Body of pancreas (tissue), 4 donors: ENCODE data around the gene GPRC5D. TPM values are rescaled to one million over a fixed set of nuclear protein-coding genes. Genes with fewer than 3 reads are reported as not detected.

Source experiments
- ATAC-seq: fragments of 150-250 bp; one replicate; pipeline ENCODE4 v1.9.1; 2016
- DNase-seq, 4 donors: peaks; one replicate each; pipeline ENCODE4 v3.0.0-alpha.2; 2019
- H3K27ac ChIP-seq, 4 donors: fragments of 200-600 bp; sonication (generic); 1 replicate in 3 of 4; 2 replicates in 1 of 4; pipeline versions ENCODE4 v1.5.1 to v1.6.1; 2016 to 2019; ENCODE audit warnings: mild to moderate bottlenecking in 1 of 4, mixed read lengths in 1 of 4, moderate library complexity in 1 of 4
- H3K27me3 ChIP-seq, 2 donors: fragments of 200-600 bp; sonication (generic); one replicate each; pipeline ENCODE4 v1.6.0; 2016; ENCODE audit warnings: mild to moderate bottlenecking in 1 of 2
- H3K36me3 ChIP-seq, 2 donors: fragments of 200-600 bp; sonication (generic); replicated peaks in 1 of 2; 2 replicates each; pipeline ENCODE4 v1.5.1; 2016; ENCODE audit warnings: low read depth in 2 of 2; ENCODE audit not compliant: insufficient read depth in 1 of 2
- H3K4me1 ChIP-seq: fragments of 200-600 bp; sonication (generic); one replicate; pipeline ENCODE4 v1.6.0; 2016
- H3K4me3 ChIP-seq, 2 donors: fragments of 200-600 bp; sonication (generic); 1 replicate in 1 of 2; 2 replicates in 1 of 2; pipeline ENCODE4 v1.5.1; 2016 to 2019
- H3K9me3 ChIP-seq, 3 donors: fragments of 200-600 bp; sonication (generic); 1 replicate in 2 of 3; 2 replicates in 1 of 3; pipeline ENCODE4 v1.5.1; 2016
- POLR2A ChIP-seq, 3 donors: fragments of 450-650 bp; IDR thresholded peaks; one replicate each; pipeline ENCODE4 v1.6.1; 2016; ENCODE audit warnings: antibody characterized with exemption in 3 of 3, mild to moderate bottlenecking in 2 of 3
- WGBS, 2 donors: methylation state at CpG; one replicate each; pipeline ENCODE4 v1.1.5; 2017; 5-methylcytosine and 5-hydroxymethylcytosine counted together
- intact Hi-C: fragments of 100-400 bp; cut with DNase I; formaldehyde crosslinking; loops from one replicate; pipeline ENCODE4 v1.15.1; 2023
- total RNA-seq, 2 donors: library from RNA; depleted of rRNA; stranded (reverse); fragments of >200 nt; gene quantifications; one replicate each; pipeline ENCODE4 v1.1.0, GENCODE V29; 2016
- TF ChIP-seq, protein P1 (sequence below), 7 experiments: fragments of 450-650 bp in 4 of 7; fragments of 200-600 bp in 3 of 7; sonication (generic) in 3 of 7; IDR thresholded peaks; one replicate each; pipeline ENCODE4 v1.5.1; 2016 to 2019; ENCODE audit warnings: antibody characterized with exemption in 7 of 7

Gene GPRC5D
- total RNA-seq, 2 donors from 2014 or later = not detected

DNA sequence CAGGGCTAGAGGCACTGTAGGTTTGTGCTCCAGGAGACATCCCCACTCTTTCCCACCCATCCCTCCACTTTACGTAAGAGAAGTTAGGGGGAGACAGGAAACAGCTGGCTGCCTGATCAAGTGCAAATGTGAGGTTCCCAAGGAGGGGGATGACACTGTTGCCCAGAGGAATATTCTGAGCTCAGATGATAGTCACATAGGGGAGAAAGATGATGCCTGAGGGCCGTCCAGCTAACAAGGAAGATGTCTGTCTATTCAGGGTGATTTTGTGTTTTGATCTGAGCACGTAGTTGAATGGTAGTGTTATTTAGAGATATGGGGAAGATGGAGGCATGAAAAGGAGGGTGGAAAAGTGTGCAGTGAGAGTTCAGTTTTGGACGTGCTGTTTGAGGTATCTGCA lies 13.9 kb upstream of the GPRC5D start:
- no peak for TF ChIP-seq POLR2A (IDR thresholded peaks at IDR 0.05)
- TF ChIP-seq, protein P1, sequence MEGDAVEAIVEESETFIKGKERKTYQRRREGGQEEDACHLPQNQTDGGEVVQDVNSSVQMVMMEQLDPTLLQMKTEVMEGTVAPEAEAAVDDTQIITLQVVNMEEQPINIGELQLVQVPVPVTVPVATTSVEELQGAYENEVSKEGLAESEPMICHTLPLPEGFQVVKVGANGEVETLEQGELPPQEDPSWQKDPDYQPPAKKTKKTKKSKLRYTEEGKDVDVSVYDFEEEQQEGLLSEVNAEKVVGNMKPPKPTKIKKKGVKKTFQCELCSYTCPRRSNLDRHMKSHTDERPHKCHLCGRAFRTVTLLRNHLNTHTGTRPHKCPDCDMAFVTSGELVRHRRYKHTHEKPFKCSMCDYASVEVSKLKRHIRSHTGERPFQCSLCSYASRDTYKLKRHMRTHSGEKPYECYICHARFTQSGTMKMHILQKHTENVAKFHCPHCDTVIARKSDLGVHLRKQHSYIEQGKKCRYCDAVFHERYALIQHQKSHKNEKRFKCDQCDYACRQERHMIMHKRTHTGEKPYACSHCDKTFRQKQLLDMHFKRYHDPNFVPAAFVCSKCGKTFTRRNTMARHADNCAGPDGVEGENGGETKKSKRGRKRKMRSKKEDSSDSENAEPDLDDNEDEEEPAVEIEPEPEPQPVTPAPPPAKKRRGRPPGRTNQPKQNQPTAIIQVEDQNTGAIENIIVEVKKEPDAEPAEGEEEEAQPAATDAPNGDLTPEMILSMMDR (IDR thresholded peaks at IDR 0.05) = no peak
- H3K36me3 ChIP-seq = no peaks in the 10 kb centered on the region
- DNase-seq (no peak), ATAC-seq (no peak)
- no peak overlapping the region for H3K27ac ChIP-seq
- no peak overlapping the region for H3K4me3 ChIP-seq
- intact Hi-C loops = no loop called here
- no peaks in the 10 kb centered on the region for H3K4me1 ChIP-seq
- H3K27me3 ChIP-seq = no peaks in the 10 kb centered on the region
- no peaks in the 10 kb centered on the region for H3K9me3 ChIP-seq
- WGBS, 2 donors = 75 to 81% methylated on average over 4 of the region's 4 CpGs

DNA sequence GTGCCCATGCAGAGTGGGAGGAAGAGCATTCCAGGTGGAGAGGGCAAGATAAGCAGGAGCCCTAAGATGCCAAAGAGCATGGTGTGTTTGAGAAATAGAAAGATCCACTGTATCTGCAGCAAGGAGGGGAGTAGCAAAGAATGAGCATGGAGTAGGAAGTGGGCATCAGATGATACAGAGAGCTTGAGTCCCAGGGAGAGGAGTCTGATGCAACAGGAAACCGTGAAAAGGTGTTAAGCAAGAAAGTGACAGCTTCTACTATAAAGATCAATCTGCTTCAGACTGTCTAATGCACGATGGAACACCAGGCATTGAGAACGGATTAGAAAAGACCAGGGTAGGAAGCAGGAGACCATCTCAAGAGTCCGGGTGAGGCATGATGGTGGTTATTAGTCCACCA lies 12.3 kb upstream of the GPRC5D start:
- H3K36me3 ChIP-seq = no peaks in the 10 kb centered on the region
- DNase-seq = no peak
- no peak for ATAC-seq
- intact Hi-C loops = no loop called here
- H3K4me1 ChIP-seq = no peaks in the 10 kb centered on the region
- no peaks in the 10 kb centered on the region for H3K9me3 ChIP-seq
- TF ChIP-seq, protein P1 (IDR thresholded peaks at IDR 0.05) = no peak
- TF ChIP-seq POLR2A (IDR thresholded peaks at IDR 0.05) = no peak
- no peaks in the 10 kb centered on the region for H3K27me3 ChIP-seq
- H3K4me3 ChIP-seq = no peak overlapping the region
- 75 to 84% methylated on average over 4 of the region's 4 CpGs for WGBS, 2 donors
- no peak overlapping the region for H3K27ac ChIP-seq

DNA sequence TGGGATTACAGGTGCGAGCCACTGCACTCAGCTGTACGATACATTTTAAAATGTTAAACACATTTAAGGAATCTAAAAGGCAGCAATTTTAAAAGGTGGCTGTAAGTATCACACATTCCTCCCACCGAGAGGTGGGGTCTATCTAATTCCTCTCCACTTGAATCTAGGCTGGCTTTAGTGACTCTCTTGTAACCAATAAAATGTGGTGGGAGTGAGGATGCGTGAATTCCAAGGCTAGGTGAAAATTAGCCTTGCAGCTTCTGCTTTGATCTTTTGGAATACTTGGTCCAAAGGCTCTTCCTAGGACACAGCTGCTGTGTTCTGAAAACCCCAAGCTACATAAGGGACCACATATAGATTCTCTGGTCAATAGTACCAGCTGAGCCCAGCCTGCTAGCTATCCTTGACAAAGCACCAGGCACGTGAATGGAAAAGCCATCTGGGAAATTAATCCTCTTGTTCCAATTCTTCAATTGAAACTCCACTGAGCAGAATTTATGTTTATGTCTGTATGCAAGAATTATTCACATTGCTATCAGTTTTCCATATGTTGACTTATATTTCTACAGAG lies 8.8 kb upstream of the GPRC5D start:
- no peaks in the 10 kb centered on the region for H3K27me3 ChIP-seq
- no peak overlapping the region for H3K4me3 ChIP-seq
- intact Hi-C loops = no loop called here
- no peak for DNase-seq
- WGBS, 2 donors = 88% methylated on average over 5 of the region's 5 CpGs
- H3K36me3 ChIP-seq = no peaks in the 10 kb centered on the region
- TF ChIP-seq POLR2A (IDR thresholded peaks at IDR 0.05) = no peak
- TF ChIP-seq, protein P1 (IDR thresholded peaks at IDR 0.05) = no peak
- H3K27ac ChIP-seq = no peak overlapping the region
- no peak for ATAC-seq
- no peaks in the 10 kb centered on the region for H3K4me1 ChIP-seq
- no peaks in the 10 kb centered on the region for H3K9me3 ChIP-seq

DNA sequence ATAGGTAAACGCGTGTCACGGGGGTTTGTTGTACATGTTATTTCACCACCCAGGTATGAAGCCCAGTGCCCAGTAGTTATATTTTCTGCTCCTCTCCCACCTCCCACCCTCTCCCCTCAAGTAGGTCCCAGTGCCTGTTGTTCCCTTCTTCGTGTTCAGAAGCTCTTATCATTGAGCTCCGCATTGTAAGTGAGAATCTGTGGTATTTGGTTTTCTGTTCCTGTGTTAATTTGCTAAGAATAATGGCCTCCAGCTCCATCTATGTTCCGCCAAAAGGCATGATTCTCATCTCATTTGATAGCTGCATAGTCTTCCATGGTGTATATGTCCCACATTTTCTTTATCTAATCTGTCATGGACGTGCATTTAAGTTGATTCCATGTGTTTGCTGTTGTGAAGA lies 6.9 kb upstream of the GPRC5D start:
- WGBS, 2 donors = 74 to 77% methylated on average over 7 of the region's 7 CpGs
- DNase-seq (no peak), ATAC-seq (no peak)
- H3K27me3 ChIP-seq = no peaks in the 10 kb centered on the region
- H3K9me3 ChIP-seq = no peaks in the 10 kb centered on the region
- no peak for TF ChIP-seq POLR2A (IDR thresholded peaks at IDR 0.05)
- TF ChIP-seq, protein P1 (IDR thresholded peaks at IDR 0.05) = no peak
- H3K27ac ChIP-seq = no peak overlapping the region
- no peaks in the 10 kb centered on the region for H3K36me3 ChIP-seq
- H3K4me3 ChIP-seq = no peak overlapping the region
- peaks cover 16% of the 10 kb centered on the region for H3K4me1 ChIP-seq
- intact Hi-C loops = no loop called here

DNA sequence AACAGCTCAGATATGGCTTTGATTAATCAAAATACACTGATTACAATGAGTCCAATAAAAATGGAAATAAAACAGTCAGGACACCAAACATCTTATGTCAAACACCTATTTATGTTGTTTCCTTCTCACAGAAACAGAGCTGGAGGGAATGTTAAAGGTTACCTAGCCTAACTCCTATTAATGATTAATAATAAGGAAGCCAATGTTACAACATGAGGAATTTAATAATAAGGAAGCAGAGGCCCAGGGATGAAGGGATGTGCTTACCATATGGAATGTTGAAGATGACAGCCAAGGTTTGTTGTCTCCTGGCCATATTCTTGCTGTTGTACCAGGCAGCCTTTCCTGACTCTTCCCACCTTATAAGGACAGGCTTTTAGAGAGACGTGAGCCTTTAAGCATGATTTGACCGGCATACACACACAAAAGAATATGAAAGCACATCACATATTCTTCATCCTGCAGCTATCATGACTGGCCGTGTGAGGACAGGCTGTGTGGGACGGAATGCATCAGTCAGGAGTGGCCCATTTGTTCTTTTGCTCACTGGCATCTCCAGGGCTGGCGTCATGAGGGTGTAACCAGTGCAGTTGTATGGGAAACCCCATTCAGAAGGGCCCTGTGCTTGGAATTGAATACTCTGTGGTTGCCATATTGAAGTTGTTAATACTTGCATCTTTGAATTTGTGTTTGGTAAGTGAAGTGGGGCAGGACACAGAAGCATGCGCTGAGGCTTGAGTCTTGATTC lies 3.1 kb upstream of the GPRC5D start:
- peaks cover 16% of the 10 kb centered on the region for H3K4me1 ChIP-seq
- no peaks in the 10 kb centered on the region for H3K36me3 ChIP-seq
- H3K4me3 ChIP-seq = no peak overlapping the region
- WGBS, 2 donors = 87 to 90% methylated on average over 4 to 6 of the region's 6 CpGs
- intact Hi-C loops = no loop called here
- no peak for TF ChIP-seq POLR2A (IDR thresholded peaks at IDR 0.05)
- TF ChIP-seq, protein P1 (IDR thresholded peaks at IDR 0.05) = no peak
- H3K9me3 ChIP-seq = no peaks in the 10 kb centered on the region
- no peaks in the 10 kb centered on the region for H3K27me3 ChIP-seq
- H3K27ac ChIP-seq = peak overlapping the region in 2 of 4 donors; percentile 3 to 8
- DNase-seq (no peak), ATAC-seq (peak; percentile 55)
